ENCODE results near the gene EVC2.
"Not testable (repeated sequence)": the region's sequence is repeated elsewhere in the genome, so short reads cannot be mapped to it uniquely, and the experiment has no call there.

EVC2 gene

GRCh38 chr4:5622596-5622995 lies 85.8 kb downstream of the EVC2 start:
- no peak for DNase-seq (ENCODE audit: low read depth in 2 of 2)

DNA sequence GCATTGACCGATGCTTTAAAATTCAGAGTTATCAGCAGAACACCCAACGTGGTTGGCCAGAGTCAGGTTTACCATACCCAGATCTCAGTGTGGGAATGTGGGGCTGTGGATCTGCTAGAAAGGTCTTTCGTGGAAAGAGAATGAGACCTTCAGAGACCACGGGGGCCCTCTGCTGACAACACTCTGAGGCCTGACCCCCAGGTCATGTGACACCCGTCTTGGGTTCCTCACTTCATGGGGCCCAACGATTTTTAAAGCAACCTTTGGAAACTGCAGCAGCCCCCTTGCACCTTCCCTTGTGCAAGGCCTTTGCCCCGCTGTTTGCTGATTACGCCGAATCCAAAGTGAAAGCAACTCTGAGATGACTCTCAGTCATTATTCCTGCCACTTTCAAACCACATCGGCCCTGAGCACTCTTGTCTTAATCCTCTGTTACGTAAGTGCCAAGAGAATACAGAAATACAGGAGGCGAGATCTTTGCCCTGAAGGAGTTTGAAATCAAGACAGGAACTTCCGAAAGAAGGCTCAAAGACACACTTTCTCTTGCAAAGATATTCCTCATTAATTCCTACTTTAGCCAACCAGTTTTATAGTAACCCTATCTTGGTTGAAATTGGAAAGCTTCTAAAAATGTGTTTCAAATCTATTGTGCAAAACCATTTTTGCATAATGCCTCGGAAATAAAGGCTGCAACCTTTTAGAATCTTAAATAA lies 88.3 kb downstream of the EVC2 start:
- no peak for DNase-seq (ENCODE audit: low read depth in 2 of 2)

- DNase-seq (ENCODE audit: low read depth in 2 of 2), result no peak
Observed at GRCh38 chr4:5618051-5618960, 90.1 kb downstream of the EVC2 start.

DNA sequence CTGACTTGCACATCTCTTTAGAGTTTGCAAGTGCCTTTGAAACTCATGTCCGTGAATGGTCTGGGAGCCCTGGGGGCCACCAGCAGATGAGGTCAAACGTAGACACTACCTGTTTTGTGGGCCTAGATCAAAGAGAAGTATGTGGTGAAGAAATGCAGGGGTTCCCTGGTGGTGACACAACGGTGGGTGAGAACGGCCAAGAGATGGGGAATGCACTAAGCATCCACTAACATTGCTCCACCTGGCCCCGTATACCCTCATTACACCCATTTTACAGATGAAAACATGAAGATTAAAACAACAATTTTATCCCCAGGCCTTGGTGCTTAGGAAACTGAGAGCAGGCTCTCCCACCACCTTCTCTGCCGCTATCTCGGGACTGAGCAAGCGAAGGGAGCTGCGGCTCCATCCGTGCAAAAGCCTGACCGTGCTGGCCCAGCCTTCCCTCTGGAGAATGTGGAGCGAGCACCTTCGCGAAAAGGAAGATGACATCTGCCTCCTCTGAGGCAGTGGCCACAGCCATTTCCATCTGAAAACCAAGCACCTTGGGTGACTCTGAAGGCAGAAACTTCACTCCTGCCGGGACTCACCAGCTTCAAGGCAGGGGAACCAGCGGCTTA lies 91.9 kb downstream of the EVC2 start:
- DNase-seq (ENCODE audit: low read depth in 2 of 2), result no peak

DNA sequence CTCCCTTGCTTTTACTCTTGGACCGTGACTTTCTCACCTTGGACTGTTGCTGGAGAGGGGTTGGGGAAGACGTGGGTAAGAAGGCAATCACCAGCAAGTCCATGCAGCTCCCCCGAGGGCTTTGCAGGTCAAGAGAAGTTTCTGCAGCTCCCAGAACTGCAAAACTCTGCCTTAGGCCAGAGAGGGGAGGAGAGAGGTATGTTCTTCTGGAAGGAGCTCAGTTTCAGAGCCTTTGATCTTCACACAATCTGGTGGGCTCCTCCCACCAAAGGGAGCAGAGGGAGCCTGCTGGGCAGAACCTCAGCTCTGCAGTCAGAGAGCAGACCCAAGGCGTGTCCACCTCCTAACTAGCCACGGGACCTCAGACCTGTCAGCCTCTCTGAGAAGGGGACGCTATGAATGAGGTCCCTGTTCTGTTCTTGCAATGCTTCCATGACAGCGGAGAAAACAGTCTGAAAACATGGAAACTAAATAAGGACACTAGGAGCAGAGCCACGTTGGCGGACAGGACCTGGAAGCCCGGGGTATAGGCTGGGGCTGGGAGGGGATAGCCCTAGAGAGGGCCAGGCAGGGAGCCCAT lies 92.8 kb downstream of the EVC2 start:
- DNase-seq (ENCODE audit: low read depth in 2 of 2), result no peak

- DNase-seq (ENCODE audit: low read depth in 2 of 2), result no peak
Observed at GRCh38 chr4:5611750-5612149, 96.6 kb downstream of the EVC2 start.

DNA sequence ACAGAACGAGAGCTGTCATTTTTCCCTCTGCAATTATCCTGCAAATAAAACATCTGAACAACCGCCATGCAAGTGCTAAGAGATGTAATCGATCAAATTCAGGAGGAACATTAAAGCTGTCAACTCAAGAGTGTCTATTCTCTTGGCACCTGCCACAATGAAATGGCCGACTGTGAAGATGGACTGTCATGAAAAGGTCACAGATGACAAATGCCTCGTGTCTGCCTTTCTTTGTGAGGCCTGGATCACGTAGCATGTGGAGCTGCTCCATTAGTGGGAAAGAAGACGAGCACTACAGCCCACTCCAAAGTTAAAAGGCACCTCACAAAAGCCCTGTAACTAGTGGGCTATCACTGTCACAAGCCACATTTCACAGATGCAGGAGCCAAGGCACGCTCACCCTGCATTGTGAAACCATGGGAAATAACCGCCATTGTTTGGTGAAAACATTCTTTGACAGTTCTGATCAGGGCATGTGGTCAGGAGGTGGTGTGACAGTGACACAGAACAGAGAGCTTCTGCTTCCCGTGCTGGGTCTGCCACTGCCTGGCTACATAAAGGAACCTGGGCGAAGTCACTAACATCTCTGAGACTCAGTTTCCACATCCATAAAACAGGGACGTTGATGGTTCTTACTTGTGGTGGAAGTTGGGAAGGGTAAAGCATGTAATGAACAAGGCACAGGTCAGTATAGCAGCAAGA lies 98.9 kb downstream of the EVC2 start:
- no peak for DNase-seq (ENCODE audit: low read depth in 2 of 2)

DNA sequence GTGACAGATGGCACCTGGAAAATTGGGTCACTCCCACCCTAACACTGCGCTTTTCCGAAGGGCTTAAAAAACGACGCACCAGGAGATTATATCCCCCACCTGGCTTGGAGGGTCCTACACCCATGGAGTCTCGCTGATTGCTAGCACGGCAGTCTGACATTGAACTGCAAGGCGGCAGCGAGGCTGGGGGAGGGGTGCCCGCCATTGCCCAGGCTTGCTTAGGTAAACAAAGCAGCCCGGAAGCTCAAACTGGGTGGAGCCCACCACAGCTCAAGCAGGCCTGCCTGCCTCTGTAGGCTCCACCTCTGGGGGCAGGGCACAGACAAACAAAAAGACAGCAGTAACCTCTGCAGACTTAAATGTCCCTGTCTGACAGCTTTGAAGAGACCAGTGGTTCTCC lies 114.5 kb downstream of the EVC2 start:
- DNase-seq (ENCODE audit: low read depth in 2 of 2), result not testable (repeated sequence)

DNA sequence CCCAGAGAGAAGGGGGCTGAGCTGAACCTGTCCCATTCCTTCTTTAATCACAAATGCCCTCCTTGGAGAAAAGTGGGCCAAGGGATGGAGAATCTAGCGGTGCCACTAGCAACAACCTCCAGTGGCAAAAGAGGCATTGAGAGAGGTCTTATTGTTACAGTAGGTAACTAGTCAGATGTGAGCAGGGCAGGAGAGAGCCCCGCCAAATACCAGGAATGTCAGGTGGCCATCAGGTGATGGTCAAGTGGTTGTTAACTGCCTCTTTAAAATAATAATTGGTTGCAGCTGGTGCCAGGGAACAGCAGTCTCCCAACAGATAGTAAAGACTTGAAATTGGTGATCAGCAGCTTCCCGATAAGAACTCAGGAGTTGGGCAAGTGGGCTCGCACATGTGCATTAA lies 116.1 kb downstream of the EVC2 start:
- DNase-seq (ENCODE audit: low read depth in 2 of 2), result no peak

DNA sequence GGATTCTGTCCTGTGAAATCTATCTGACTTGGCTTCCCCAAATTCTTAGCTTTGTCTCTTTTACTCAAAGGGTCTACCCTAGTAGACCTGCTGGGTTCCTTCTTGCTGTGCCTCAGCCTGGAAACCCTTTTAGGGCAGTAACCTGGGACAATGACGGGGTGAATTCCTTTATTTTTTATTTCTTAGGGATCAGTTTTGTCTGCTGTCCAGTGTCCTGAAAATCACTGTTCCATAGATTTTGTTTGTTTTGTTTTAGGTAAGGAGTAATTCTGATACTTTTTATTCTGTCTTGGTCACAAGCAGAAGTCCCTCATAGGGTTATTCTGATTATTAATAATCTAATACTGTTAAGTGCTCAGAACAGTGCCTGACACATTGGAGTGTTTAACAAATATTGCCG lies 118.9 kb downstream of the EVC2 start:
- no peak for DNase-seq (ENCODE audit: low read depth in 2 of 2)

DNA sequence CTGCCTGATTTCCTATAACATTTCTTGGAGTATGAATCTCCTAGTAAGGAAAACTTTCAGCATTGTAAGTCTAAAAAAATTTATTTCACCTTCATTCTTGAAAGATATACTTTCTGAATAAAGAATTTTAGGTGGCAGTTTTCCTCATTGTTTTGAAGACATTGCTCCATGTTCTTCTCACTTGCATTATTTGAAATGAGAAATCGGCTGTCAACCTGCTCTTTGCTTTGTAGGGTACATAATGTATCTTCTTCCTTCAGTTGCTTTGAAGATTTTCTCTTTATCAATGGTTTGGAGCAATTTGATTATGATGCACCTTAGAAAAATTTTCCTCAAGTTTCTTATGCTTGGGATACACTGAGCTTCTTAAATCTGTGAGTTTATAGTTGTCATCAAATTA lies 120.3 kb downstream of the EVC2 start:
- no peak for DNase-seq (ENCODE audit: low read depth in 2 of 2)

- DNase-seq (ENCODE audit: low read depth in 2 of 2), result no peak
Observed at GRCh38 chr4:5575941-5576340, 132.4 kb downstream of the EVC2 start.

- no peak for DNase-seq (ENCODE audit: low read depth in 2 of 2)
Observed at GRCh38 chr4:5574386-5574785, 134.0 kb downstream of the EVC2 start.

DNA sequence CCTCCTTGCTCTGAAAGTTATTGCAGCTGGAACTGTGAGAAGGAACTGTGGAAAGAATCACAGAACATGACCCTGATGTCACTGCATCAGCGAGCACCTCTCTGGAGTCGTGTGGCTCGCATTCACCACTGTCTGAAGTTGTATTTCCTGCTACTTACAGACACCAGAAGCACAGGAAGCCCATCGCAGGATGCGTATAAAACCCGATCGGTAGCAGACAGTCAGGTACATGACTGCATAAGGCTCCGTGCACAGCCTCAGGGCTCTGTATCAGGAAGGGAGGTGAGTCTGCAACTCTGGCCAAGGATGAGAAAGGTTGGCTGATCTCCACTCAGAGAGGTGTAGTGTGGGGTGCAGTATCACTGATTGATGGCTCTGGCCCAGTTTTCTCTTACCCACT lies 134.4 kb downstream of the EVC2 start:
- no peak for DNase-seq (ENCODE audit: low read depth in 2 of 2)

DNA sequence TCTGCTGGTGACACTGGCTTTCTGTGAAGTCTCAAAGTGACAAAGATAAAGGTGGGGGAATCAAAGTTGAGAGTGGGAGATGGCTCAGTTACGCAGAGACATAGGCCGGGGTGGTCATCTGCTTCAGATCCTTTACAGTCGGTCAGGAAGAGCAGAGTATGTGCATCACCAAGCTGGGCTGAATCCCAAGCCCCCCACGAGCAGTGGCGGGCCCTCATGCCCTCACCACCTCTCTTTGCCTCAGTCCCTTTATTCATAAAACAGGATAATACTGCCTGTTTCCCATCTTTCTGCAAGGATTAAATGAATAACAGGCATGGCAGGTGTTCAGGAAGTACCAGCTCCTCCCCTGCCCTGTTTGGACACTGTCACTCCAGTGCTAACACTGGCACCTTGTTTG lies 135.6 kb downstream of the EVC2 start:
- no peak for DNase-seq (ENCODE audit: low read depth in 2 of 2)

GRCh38 chr4:5572114-5572513 lies 136.2 kb downstream of the EVC2 start:
- no peak for DNase-seq (ENCODE audit: low read depth in 2 of 2)

GRCh38 chr4:5571646-5572045 lies 136.7 kb downstream of the EVC2 start:
- DNase-seq (ENCODE audit: low read depth in 2 of 2), result no peak

GRCh38 chr4:5569451-5569850 lies 138.9 kb downstream of the EVC2 start:
- DNase-seq (ENCODE audit: low read depth in 2 of 2), result no peak

DNA sequence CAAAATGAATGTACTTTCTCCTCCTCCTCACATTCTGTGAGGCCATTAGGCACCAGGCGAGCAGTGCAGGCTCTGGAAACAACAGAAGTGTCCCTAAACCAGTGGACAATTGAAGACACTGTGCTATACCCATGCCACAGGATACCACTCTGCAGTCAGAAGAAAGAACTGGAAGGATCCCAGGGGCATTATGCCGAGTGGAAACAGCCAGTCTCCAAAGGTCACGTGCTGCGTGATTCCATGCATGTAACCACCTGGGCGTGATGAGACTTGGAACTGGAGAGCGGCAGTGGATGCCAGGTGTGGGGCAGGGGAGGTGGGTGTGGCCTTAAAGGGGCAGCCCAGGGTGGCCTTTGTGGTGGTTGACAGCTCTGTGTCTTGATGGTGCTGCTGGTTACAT lies 139.4 kb downstream of the EVC2 start:
- DNase-seq (ENCODE audit: low read depth in 2 of 2), result no peak

DNA sequence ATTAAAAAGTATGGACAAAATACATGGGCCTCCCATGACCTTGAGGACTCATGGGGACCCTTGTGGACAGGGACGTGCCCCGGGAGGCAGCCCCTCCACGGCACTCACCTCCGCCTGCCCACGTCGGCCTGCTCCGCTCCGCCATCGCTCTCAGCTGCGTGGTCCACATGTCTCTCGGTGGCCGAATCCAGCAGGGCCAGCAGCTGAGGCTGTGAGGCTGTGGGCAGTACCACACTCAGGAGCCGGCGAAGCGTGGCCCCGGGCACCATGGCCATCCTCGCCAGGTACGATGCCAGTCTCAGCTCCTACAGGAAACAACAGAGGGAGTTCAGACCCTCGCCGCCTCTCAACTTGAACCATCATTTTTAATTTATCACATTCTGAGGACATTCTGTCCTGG lies 140.0 kb downstream of the EVC2 start:
- no peak for DNase-seq (ENCODE audit: low read depth in 2 of 2)

GRCh38 chr4:5566991-5567390 lies 141.4 kb downstream of the EVC2 start:
- no peak for DNase-seq (ENCODE audit: low read depth in 2 of 2)

- DNase-seq (ENCODE audit: low read depth in 2 of 2), result no peak
Observed at GRCh38 chr4:5566526-5566925, 141.8 kb downstream of the EVC2 start.

Data from stimulated activated CD8-positive, alpha-beta memory T cell treated with anti-CD3 and anti-CD28 coated beads, Interleukin-7, amount 100 ng/mL, for 4 hours (primary cell).